ACC112 (cell line): ENCODE measurements around the gene USH1C.

Source experiments
- H2AFZ ChIP-seq: fragments of 200-600 bp; sonication (generic); one replicate; pipeline ENCODE4 v1.6.0; 2017; ENCODE audit warnings: antibody characterized with exemption, low read length; ENCODE audit not compliant: unreplicated experiment
- H3K27ac ChIP-seq: fragments of 200-600 bp; sonication (generic); 2 replicates; pipeline ENCODE4 v1.5.1; 2014; ENCODE audit warnings: low read depth, mild to moderate bottlenecking, antibody characterized with exemption, low read length, moderate library complexity
- H3K27me3 ChIP-seq: fragments of 200-600 bp; sonication (generic); 2 replicates; pipeline ENCODE4 v1.6.1; 2014; ENCODE audit warnings: mild to moderate bottlenecking, antibody characterized with exemption, low read length, moderate library complexity, mixed read lengths; ENCODE audit not compliant: insufficient read depth
- H3K36me3 ChIP-seq: fragments of 200-600 bp; sonication (generic); 2 replicates; pipeline ENCODE4 v1.6.1; 2016; ENCODE audit warnings: mild to moderate bottlenecking, antibody characterized with exemption, low read length, moderate library complexity, mixed read lengths; ENCODE audit not compliant: insufficient read depth
- H3K4me1 ChIP-seq: fragments of 200-600 bp; sonication (generic); one replicate; pipeline ENCODE4 v1.6.1; 2016; ENCODE audit warnings: low read length, mixed read lengths; ENCODE audit not compliant: insufficient read depth, unreplicated experiment, control insufficient read depth
- H3K4me3 ChIP-seq: fragments of 200-600 bp; sonication (generic); 2 replicates; pipeline ENCODE4 v1.5.1; 2014; ENCODE audit warnings: mild to moderate bottlenecking, low read depth, low read length
- H3K79me2 ChIP-seq: fragments of 200-600 bp; sonication (generic); one replicate; pipeline ENCODE4 v1.6.0; 2016; ENCODE audit warnings: low read length; ENCODE audit not compliant: control insufficient read depth, unreplicated experiment, insufficient read depth

USH1C gene

DNA sequence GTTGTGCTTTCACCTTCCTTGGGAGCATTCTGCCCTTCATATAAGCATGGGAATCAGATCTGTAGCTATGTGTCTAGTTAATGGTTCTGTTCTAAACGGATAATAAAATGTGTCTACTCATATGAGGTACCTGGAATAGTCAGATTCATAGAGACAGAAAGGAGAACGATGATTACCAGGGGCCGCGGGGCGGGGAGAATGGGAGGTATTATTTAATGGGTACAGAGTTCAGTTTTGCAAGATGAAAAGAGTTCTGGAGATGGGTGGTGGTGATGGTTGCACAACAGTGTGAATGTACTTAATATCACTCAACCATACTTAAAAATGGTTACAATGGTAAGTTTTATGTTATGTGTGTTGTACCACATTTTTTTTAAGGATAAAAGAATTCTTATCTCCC is 57.6 kb downstream of the USH1C start:
- Histone ChIP-seq H3K79me2 (no peaks in the 10 kb centered on the region), H2AFZ (no peak overlapping the region), H3K36me3 (no peaks in the 10 kb centered on the region), H3K4me1 (no peaks in the 10 kb centered on the region), H3K27me3 (peaks cover 67% of the 10 kb centered on the region), H3K27ac (no peak overlapping the region), H3K4me3 (no peak overlapping the region)

DNA sequence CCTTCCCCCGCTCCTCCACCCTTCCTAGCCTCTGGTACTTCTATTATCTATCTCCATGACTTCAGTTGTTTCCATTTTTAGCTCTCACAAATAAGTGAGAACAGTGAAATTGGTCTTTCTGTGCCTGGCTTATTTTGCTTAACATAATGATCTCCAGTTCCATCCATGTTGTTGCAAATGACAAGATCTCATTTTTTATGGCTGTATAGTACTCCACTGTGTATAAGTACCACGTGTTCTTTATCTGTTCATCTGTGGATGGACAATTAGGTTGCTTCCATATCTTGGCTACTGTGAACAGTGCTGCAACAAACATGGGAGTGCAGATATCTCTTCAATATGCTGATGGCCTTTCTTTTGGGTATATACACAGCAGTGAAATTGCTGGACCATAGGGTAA is 60.7 kb downstream of the USH1C start:
- H3K36me3 ChIP-seq, result no peaks in the 10 kb centered on the region
- H3K27ac ChIP-seq, result no peak overlapping the region
- no peaks in the 10 kb centered on the region for H3K4me1 ChIP-seq
- peaks cover 64% of the 10 kb centered on the region for H3K27me3 ChIP-seq
- H3K4me3 ChIP-seq, result no peak overlapping the region
- H2AFZ ChIP-seq, result no peak overlapping the region
- no peaks in the 10 kb centered on the region for H3K79me2 ChIP-seq

GRCh38 chr11:17481905-17482304 is 62.3 kb downstream of the USH1C start:
- Histone ChIP-seq H3K27ac (no peak overlapping the region), H3K4me3 (no peak overlapping the region), H3K79me2 (no peaks in the 10 kb centered on the region), H3K27me3 (peaks cover 67% of the 10 kb centered on the region), H3K4me1 (no peaks in the 10 kb centered on the region), H3K36me3 (no peaks in the 10 kb centered on the region), H2AFZ (no peak overlapping the region)

- Histone ChIP-seq H3K79me2 (no peaks in the 10 kb centered on the region), H3K4me3 (peak overlapping the region; percentile 48; the same call in 1 of the 2 replicates), H2AFZ (no peak overlapping the region), H3K27ac (no peak overlapping the region), H3K27me3 (peaks cover 70% of the 10 kb centered on the region), H3K4me1 (no peaks in the 10 kb centered on the region), H3K36me3 (no peaks in the 10 kb centered on the region)
Observed at GRCh38 chr11:17479284-17480214, 64.7 kb downstream of the USH1C start.

GRCh38 chr11:17478070-17478469 is 66.1 kb downstream of the USH1C start:
- Histone ChIP-seq H3K79me2 (no peaks in the 10 kb centered on the region), H3K4me1 (no peaks in the 10 kb centered on the region), H3K4me3 (no peak overlapping the region), H2AFZ (no peak overlapping the region), H3K27ac (no peak overlapping the region), H3K36me3 (no peaks in the 10 kb centered on the region), H3K27me3 (peaks cover 81% of the 10 kb centered on the region)

- no peak overlapping the region for H3K27ac ChIP-seq
- no peaks in the 10 kb centered on the region for H3K4me1 ChIP-seq
- H3K79me2 ChIP-seq, result no peaks in the 10 kb centered on the region
- peaks cover 88% of the 10 kb centered on the region for H3K27me3 ChIP-seq
- H2AFZ ChIP-seq, result no peak overlapping the region
- H3K36me3 ChIP-seq, result no peaks in the 10 kb centered on the region
- H3K4me3 ChIP-seq, result no peak overlapping the region
Observed at GRCh38 chr11:17477361-17477760, 66.9 kb downstream of the USH1C start.

GRCh38 chr11:17477084-17477333 is 67.2 kb downstream of the USH1C start:
- H3K27ac ChIP-seq, result no peak overlapping the region
- H3K36me3 ChIP-seq, result no peaks in the 10 kb centered on the region
- H2AFZ ChIP-seq, result no peak overlapping the region
- no peaks in the 10 kb centered on the region for H3K4me1 ChIP-seq
- no peaks in the 10 kb centered on the region for H3K79me2 ChIP-seq
- H3K4me3 ChIP-seq, result no peak overlapping the region
- peaks cover 91% of the 10 kb centered on the region for H3K27me3 ChIP-seq

GRCh38 chr11:17476317-17477083 is 67.7 kb downstream of the USH1C start, which contains the start of gene ABCC8:
Gene ABCC8, minus strand, starts transcription at chr11:17476845. Its CDS starts 69 bp downstream, at chr11:17476776.
- Histone ChIP-seq H3K4me1 (no peaks in the 10 kb centered on the region), H2AFZ (no peak within 1 kb of the TSS), H3K27ac (no peak within 1 kb of the TSS), H3K27me3 (peaks cover 96% of the 10 kb centered on the region), H3K4me3 (peak within 1 kb of the TSS; percentile 60), H3K36me3 (no peaks in the 10 kb centered on the region), H3K79me2 (no peaks in the 10 kb centered on the region)

GRCh38 chr11:17475666-17476316 is 68.4 kb downstream of the USH1C start:
- Histone ChIP-seq H3K79me2 (no peaks in the 10 kb centered on the region), H3K4me1 (no peaks in the 10 kb centered on the region), H3K27ac (no peak overlapping the region), H2AFZ (no peak overlapping the region), H3K4me3 (peak overlapping the region; percentile 60), H3K27me3 (peaks cover 96% of the 10 kb centered on the region), H3K36me3 (no peaks in the 10 kb centered on the region)

- H3K4me1 ChIP-seq, result no peaks in the 10 kb centered on the region
- H3K27me3 ChIP-seq, result peaks cover 90% of the 10 kb centered on the region
- no peak overlapping the region for H2AFZ ChIP-seq
- no peak overlapping the region for H3K4me3 ChIP-seq
- H3K79me2 ChIP-seq, result no peaks in the 10 kb centered on the region
- H3K27ac ChIP-seq, result no peak overlapping the region
- H3K36me3 ChIP-seq, result no peaks in the 10 kb centered on the region
Observed at GRCh38 chr11:17473071-17473744, 71.0 kb downstream of the USH1C start.
